Skeletal muscle tissue (tissue), 4 donors: ENCODE data around the gene NCAM1. TPM values are rescaled to one million over a fixed set of nuclear protein-coding genes. Genes with fewer than 3 reads are reported as not detected.

ENCODE experiments used
- H3K27ac ChIP-seq: one replicate; pipeline ENCODE4 v1.7.0; 2013; ENCODE audit warnings: mild to moderate bottlenecking, low read depth, low read length, inconsistent platforms
- H3K27me3 ChIP-seq, 3 donors: one replicate each; pipeline ENCODE4 v1.7.0; 2013; ENCODE audit warnings: low read length in 3 of 3; ENCODE audit not compliant: control insufficient read depth in 3 of 3, insufficient read depth in 3 of 3
- H3K36me3 ChIP-seq, 3 donors: one replicate each; pipeline ENCODE4 v1.7.0; 2013; ENCODE audit warnings: low read length in 3 of 3; ENCODE audit not compliant: control insufficient read depth in 3 of 3, insufficient read depth in 3 of 3
- H3K4me1 ChIP-seq, 3 donors: one replicate each; pipeline ENCODE4 v1.7.0; 2013; ENCODE audit warnings: low read length in 3 of 3, mild to moderate bottlenecking in 3 of 3; ENCODE audit not compliant: control insufficient read depth in 3 of 3, insufficient read depth in 3 of 3
- H3K4me3 ChIP-seq, 3 donors: one replicate each; pipeline ENCODE4 v1.7.0; 2013; ENCODE audit warnings: low read length in 3 of 3
- H3K9ac ChIP-seq, 3 donors: one replicate each; pipeline ENCODE4 v1.7.0; 2013; ENCODE audit warnings: low read length in 3 of 3, mild to moderate bottlenecking in 3 of 3, moderate library complexity in 2 of 3, low read depth in 1 of 3
- H3K9me3 ChIP-seq, 3 donors: one replicate each; pipeline ENCODE4 v1.7.0; 2013; ENCODE audit warnings: low read length in 3 of 3; ENCODE audit not compliant: control insufficient read depth in 3 of 3
- total RNA-seq: library from RNA; depleted of rRNA; stranded (reverse); fragments of >200 nt; gene quantifications from one replicate; pipeline ENCODE4 v1.2.3, GENCODE V29; 2014
- donor health status: Osteomylitis.

Gene NCAM1
- total RNA-seq, 1 donor from 2014 or later: 63.7 TPM

DNA sequence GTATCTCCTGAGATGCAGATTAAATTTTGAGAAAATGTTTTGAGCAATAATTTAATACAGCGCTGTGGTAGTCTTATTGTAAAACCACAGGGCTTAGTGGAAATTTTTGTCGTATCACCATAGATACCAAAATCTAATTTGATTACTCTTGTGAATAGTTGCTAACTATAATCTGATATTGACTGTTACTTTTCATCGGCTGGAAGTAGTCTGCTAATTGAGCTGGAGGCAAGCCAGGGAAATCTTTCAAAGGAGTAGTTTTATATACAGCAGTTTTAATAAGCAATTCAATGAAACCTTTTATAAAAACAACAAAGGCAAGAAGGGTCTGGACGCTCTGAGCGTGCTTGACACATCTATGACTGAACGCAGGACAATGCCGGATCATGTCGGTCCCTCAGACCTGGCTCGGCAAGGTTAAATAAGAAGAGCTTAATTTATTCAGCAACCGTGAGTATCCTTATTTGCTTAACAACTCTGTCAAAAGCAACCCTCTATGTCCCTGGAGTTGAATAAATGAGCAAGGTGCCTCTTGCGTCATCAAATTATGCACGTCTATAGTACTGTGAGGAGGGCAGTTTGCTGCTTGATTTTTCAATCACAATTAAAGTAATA lies 121.2 kb downstream of the NCAM1 start:
- H3K36me3 ChIP-seq: no peaks in the 10 kb centered on the region
- H3K4me1 ChIP-seq: peaks cover 0 to 3% (median 0%) of the 10 kb centered on the region in 3 donors
- no peak overlapping the region for H3K4me3 ChIP-seq
- H3K27ac ChIP-seq: no peak overlapping the region
- no peak overlapping the region for H3K9ac ChIP-seq
- H3K27me3 ChIP-seq: no peaks in the 10 kb centered on the region
- no peaks in the 10 kb centered on the region for H3K9me3 ChIP-seq

- H3K9ac ChIP-seq: no peak overlapping the region
- peaks cover 0 to 3% (median 2%) of the 10 kb centered on the region in 3 donors for H3K4me1 ChIP-seq
- H3K27ac ChIP-seq: no peak overlapping the region
- no peaks in the 10 kb centered on the region for H3K9me3 ChIP-seq
- H3K36me3 ChIP-seq: no peaks in the 10 kb centered on the region
- H3K4me3 ChIP-seq: no peak overlapping the region
- no peaks in the 10 kb centered on the region for H3K27me3 ChIP-seq
These were observed 122.4 kb downstream of the NCAM1 start for GRCh38 chr11:113083571-113083970.

GRCh38 chr11:113084297-113084696 lies 123.1 kb downstream of the NCAM1 start:
- no peak overlapping the region for H3K4me3 ChIP-seq
- H3K36me3 ChIP-seq: no peaks in the 10 kb centered on the region
- no peak overlapping the region for H3K27ac ChIP-seq
- no peak overlapping the region for H3K9ac ChIP-seq
- H3K9me3 ChIP-seq: no peaks in the 10 kb centered on the region
- peaks cover 0 to 3% (median 2%) of the 10 kb centered on the region in 3 donors for H3K4me1 ChIP-seq
- H3K27me3 ChIP-seq: no peaks in the 10 kb centered on the region

GRCh38 chr11:113085446-113085845 lies 124.2 kb downstream of the NCAM1 start:
- H3K9ac ChIP-seq: no peak overlapping the region
- no peaks in the 10 kb centered on the region for H3K36me3 ChIP-seq
- no peak overlapping the region for H3K4me3 ChIP-seq
- no peaks in the 10 kb centered on the region for H3K9me3 ChIP-seq
- no peaks in the 10 kb centered on the region for H3K27me3 ChIP-seq
- H3K27ac ChIP-seq: no peak overlapping the region
- H3K4me1 ChIP-seq: peaks cover 0 to 3% (median 2%) of the 10 kb centered on the region in 3 donors

DNA sequence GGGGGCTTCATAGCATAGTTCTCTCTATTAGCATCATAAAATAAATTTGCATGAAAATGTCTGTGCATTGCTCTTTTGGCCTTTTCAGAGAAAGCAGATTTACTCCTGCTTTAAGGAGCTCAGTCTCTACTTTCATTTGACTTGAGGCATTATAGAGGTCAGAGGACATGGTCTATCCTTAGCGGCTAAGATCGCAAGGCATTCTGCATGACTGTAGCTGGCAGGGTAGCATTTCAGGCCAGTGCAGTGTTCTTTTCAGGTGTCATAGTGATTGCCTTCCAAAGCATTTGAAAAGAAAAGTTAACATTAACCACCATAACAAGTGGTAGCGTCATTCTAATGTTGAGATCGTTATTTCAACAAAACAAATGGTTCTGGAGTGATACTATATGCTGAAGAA lies 126.5 kb downstream of the NCAM1 start:
- Histone ChIP-seq H3K4me3 (no peak overlapping the region), H3K9me3 (no peaks in the 10 kb centered on the region), H3K36me3 (no peaks in the 10 kb centered on the region), H3K27me3 (no peaks in the 10 kb centered on the region), H3K27ac (no peak overlapping the region), H3K4me1 (peaks cover 5 to 7% (median 5%) of the 10 kb centered on the region in 3 donors), H3K9ac (no peak overlapping the region)

- Histone ChIP-seq H3K9me3 (no peaks in the 10 kb centered on the region), H3K36me3 (no peaks in the 10 kb centered on the region), H3K9ac (no peak overlapping the region), H3K4me3 (no peak overlapping the region), H3K27ac (peak overlapping the region; percentile 23), H3K4me1 (peaks cover 5 to 6% (median 5%) of the 10 kb centered on the region in 3 donors), H3K27me3 (no peaks in the 10 kb centered on the region)
These were observed 129.7 kb downstream of the NCAM1 start for GRCh38 chr11:113090716-113091480.

- peak overlapping the region; percentile 23 for H3K27ac ChIP-seq
- H3K9me3 ChIP-seq: no peaks in the 10 kb centered on the region
- H3K36me3 ChIP-seq: no peaks in the 10 kb centered on the region
- no peak overlapping the region for H3K9ac ChIP-seq
- no peak overlapping the region for H3K4me3 ChIP-seq
- H3K27me3 ChIP-seq: no peaks in the 10 kb centered on the region
- H3K4me1 ChIP-seq: peaks cover 4 to 5% (median 5%) of the 10 kb centered on the region in 3 donors
These were observed 130.2 kb downstream of the NCAM1 start for GRCh38 chr11:113091481-113091780.

- Histone ChIP-seq H3K27ac (no peak overlapping the region), H3K4me3 (no peak overlapping the region), H3K9me3 (no peaks in the 10 kb centered on the region)
These were observed 135.4 kb downstream of the NCAM1 start for GRCh38 chr11:113096648-113097047.

DNA sequence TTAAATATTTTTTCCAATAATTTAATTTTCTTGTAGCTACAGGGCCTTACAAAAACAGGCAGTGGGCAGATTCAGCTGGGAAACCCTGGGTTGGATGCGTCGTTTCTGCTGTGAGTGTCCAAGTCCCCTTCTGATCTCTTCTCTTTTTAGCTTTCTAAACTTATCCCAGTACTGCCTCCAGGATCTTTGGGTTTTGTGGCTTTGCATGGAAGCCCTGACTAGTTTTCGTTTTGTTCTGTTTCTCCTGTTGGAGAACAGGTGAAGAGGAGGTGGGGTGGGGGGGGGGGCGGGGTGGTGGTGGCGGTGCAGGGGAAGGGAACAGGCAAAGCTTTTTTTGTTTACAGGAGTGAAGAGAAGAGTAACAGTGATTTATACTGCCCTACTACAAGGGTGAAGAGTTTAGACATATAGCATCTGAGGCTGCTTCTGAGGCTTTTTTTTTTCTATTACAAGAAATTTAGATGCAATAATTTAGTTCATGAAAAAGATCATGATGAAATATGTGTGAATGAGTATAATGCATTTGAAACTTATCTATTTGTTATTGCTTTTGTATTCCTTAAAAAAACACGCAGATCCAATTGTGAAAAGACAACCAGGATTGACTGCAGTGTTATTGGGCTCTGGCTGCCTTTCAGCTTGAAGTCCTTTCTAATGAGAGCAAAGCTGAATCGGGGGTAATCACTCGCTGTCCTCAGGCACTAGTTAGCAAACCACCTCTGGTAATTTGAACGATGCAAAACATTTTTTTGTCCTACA lies 142.9 kb downstream of the NCAM1 start:
- Histone ChIP-seq H3K27me3 (no peaks in the 10 kb centered on the region), H3K4me1 (peaks cover 5 to 12% (median 8%) of the 10 kb centered on the region in 3 donors), H3K36me3 (no peaks in the 10 kb centered on the region), H3K9ac (peak overlapping the region in 1 of 3 donors; percentile 47), H3K9me3 (no peaks in the 10 kb centered on the region), H3K4me3 (no peak overlapping the region), H3K27ac (peak overlapping the region; percentile 40)

More at GRCh38 chr11:113096648-113097047, 135.4 kb downstream of the NCAM1 start:
- peaks cover 0 to under 1% (median 0%) of the 10 kb centered on the region in 3 donors for H3K4me1 ChIP-seq
- H3K27me3 ChIP-seq: no peaks in the 10 kb centered on the region
- H3K9ac ChIP-seq: no peak overlapping the region
- H3K36me3 ChIP-seq: no peaks in the 10 kb centered on the region
